Spleen (tissue), 7 donors: ENCODE data around the gene GRIK4.

ENCODE experiments used
- CTCF ChIP-seq, 11 experiments: fragments of 200-600 bp in 7 of 11; fragments of 450-650 bp in 4 of 11; sonication (generic) in 4 of 11; IDR thresholded peaks in 8 of 11; conservative IDR thresholded peaks in 3 of 11; 1 replicate in 7 of 11; 2 replicates in 4 of 11; pipeline versions ENCODE4 v1.4.0 to v1.8.0; 2016 to 2021; ENCODE audit warnings: antibody characterized with exemption in 11 of 11, inconsistent platforms in 4 of 11, mild to moderate bottlenecking in 1 of 11
- POLR2A ChIP-seq, 3 donors: fragments of 450-650 bp; IDR thresholded peaks; one replicate each; pipeline ENCODE4 v1.5.1; 2017; ENCODE audit warnings: antibody characterized with exemption in 3 of 3, mild to moderate bottlenecking in 1 of 3
- POLR2AphosphoS5 ChIP-seq, 3 donors: sonication (generic); formaldehyde crosslinking; IDR thresholded peaks; one replicate each; pipeline ENCODE4 v1.5.1; 2017; ENCODE audit warnings: antibody characterized with exemption in 3 of 3
- donor health status: DM: no; HTN: no; CAD: no; lungs with moderate emphysema.
- donor health status: DM: no; HTN: no; CAD: no.
- donor health status: DM: no; HTN: no; CAD: no.

- TF ChIP-seq CTCF (IDR thresholded peaks at IDR 0.05 in 8 of 11, conservative IDR thresholded peaks at IDR 0.05 in 3 of 11): no peak
- no peak for TF ChIP-seq POLR2A (IDR thresholded peaks at IDR 0.05)
- TF ChIP-seq POLR2AphosphoS5 (IDR thresholded peaks at IDR 0.05): no peak
Measured at GRCh38 chr11:120789391-120789790, 277.8 kb downstream of the GRIK4 start.
